Measurements from ENCODE around the gene OCLN.
"Not testable (repeated sequence)": the region's sequence is repeated elsewhere in the genome, so short reads cannot be mapped to it uniquely, and the experiment has no call there.

DNA sequence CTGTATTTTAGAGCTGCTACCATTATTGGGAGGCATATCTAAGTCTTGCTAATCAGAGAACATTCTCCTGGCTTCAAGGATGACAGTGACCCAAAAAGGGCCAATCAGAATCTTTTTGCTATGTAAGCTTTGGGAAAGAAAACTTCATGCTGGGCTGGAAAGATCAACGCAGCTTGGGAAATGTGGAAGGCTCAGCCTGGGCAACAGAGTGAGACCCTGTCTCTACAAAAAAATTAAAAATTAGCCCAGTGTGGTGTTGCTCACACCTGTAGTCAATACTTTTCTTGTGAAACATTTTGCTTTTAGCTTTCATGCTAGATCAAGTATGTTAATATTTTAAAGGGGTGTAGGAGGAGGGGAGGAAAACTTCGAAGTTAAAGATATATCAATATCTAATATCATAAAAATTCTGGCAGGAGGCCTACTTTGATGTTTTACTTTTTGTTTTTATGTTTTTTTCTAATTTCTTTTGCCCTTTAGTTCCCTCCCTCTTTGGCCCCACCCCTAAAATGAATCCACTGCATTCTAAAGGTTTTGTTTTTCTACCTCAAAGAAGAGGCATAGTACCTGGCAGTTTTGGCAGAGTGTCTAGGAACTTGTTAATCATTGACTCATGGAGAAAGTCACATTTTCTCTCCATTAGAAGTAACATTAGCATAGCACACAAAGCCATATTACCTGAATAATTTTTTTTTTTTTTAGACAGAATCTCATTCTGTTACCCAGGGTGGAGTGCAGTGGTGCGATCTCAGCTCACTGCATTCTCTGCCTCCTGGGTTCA is 50.4 kb downstream of the OCLN start:
- TF ChIP-seq CTCF (conservative IDR thresholded peaks at IDR 0.05; ENCODE audit: low read depth in 2 of 2); POLR2AphosphoS5 (IDR thresholded peaks at IDR 0.05; ENCODE audit: low read depth); EZH2phosphoT487 (IDR thresholded peaks at IDR 0.05; ENCODE audit: unreplicated experiment); EZH2 (IDR thresholded peaks at IDR 0.05; ENCODE audit: low read depth, unreplicated experiment); CREB1 (CRISPR knock-in tag; IDR thresholded peaks at IDR 0.05; ENCODE audit: low read depth); STAT1 (IDR thresholded peaks at IDR 0.05; ENCODE audit: unreplicated experiment); JUNB (IDR thresholded peaks at IDR 0.05; ENCODE audit: unreplicated experiment): not testable (repeated sequence)

All from GM23338 (cell line).